Thyroid gland (tissue), 4 donors: ENCODE measurements around the gene GPRC5D. TPM values are rescaled to one million over a fixed set of nuclear protein-coding genes. Genes with fewer than 3 reads are reported as not detected.

Experiments
- DNase-seq, 2 donors: peaks; one replicate each; pipeline ENCODE4 v3.0.0-alpha.2; 2019
- H3K27ac ChIP-seq, 3 donors: fragments of 200-600 bp; sonication (generic); 1 replicate in 2 of 3; 2 replicates in 1 of 3; pipeline ENCODE4 v1.5.1; 2016 to 2019; ENCODE audit warnings: mild to moderate bottlenecking in 1 of 3, moderate library complexity in 1 of 3
- H3K27me3 ChIP-seq: fragments of 200-600 bp; sonication (generic); one replicate; pipeline ENCODE4 v1.5.1; 2019
- H3K36me3 ChIP-seq, 2 donors: fragments of 200-600 bp; sonication (generic); one replicate each; pipeline ENCODE4 v1.5.1; 2016 to 2019
- H3K4me1 ChIP-seq, 2 donors: fragments of 200-600 bp; sonication (generic); one replicate each; pipeline ENCODE4 v1.5.1; 2017 to 2019
- H3K4me3 ChIP-seq, 3 donors: fragments of 200-600 bp; sonication (generic); replicated peaks in 1 of 3; 1 replicate in 2 of 3; 2 replicates in 1 of 3; pipeline ENCODE4 v1.5.1; 2016; ENCODE audit warnings: mild to moderate bottlenecking in 1 of 3
- H3K9me3 ChIP-seq: fragments of 200-600 bp; sonication (generic); one replicate; pipeline ENCODE4 v1.5.1; 2017
- POLR2A ChIP-seq, 2 donors: fragments of 450-650 bp; IDR thresholded peaks; one replicate each; pipeline ENCODE4 v1.6.1; 2017; ENCODE audit warnings: antibody characterized with exemption in 2 of 2, mild to moderate bottlenecking in 2 of 2, moderate library complexity in 1 of 2
- WGBS, 2 donors: methylation state at CpG; one replicate each; pipeline ENCODE4 v1.1.5; 2017; 5-methylcytosine and 5-hydroxymethylcytosine counted together
- intact Hi-C: fragments of 100-400 bp; cut with DNase I; formaldehyde crosslinking; loops from one replicate; pipeline ENCODE4 v1.15.1; 2023
- total RNA-seq, 4 donors: library from RNA; depleted of rRNA; stranded (reverse); fragments of >200 nt; gene quantifications; one replicate each; pipeline ENCODE4 v1.2.3, GENCODE V29; 2016
- TF ChIP-seq, protein P1 (sequence below), 6 experiments: fragments of 200-600 bp in 3 of 6; fragments of 450-650 bp in 3 of 6; sonication (generic) in 3 of 6; IDR thresholded peaks; one replicate each; pipeline ENCODE4 v1.5.1; 2016 to 2019; ENCODE audit warnings: antibody characterized with exemption in 6 of 6, mild to moderate bottlenecking in 2 of 6, inconsistent platforms in 1 of 6, moderate library complexity in 1 of 6

The GPRC5D gene
- total RNA-seq, 4 donors from 2014 or later = not detected

DNA sequence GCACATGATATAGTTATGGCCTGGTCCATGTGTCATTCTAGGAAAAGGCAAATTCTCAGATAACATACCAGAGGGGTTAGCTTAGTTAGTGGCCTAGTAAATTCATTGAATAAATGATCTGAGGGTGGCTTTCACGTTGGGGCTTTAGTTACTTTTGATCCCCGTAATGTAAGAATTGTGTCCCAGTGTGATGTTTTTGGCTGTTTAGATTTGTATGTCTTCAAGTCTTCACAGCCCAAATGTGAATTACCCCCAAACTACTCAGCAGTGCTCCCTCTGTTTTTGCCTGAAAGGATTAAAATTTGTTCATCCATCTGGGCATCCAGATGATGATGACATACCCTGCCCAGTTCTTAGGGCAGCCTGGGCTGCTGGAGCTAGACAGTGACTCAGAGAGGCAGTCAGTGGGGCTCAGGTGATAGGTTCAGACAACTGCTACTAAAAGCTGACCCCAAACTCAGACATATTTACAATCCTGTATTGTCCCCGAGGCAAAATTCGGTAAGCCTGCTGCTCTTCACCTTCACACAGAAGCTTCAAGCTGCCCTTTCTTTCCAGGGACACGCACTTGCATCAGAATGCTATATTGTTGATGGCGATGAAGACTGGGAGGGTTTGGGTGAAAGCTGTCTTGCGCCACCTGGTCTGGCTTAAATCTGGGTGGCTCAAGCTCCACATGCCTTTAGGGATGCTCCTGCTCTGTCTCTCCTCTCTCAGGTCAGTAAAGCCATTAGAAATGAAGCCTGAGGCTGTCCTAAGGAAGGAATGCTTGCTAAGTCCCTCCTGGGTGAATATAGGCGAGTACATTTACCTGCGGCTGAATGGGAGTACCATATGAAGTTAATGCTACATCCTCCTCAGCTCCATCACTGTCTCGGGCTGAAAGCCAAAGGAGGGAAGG, 10.3 kb downstream of the GPRC5D start:
- WGBS, 2 donors = 92 to 95% methylated on average over 8 to 10 of the region's 10 CpGs
- no peaks in the 10 kb centered on the region for H3K27me3 ChIP-seq
- H3K27ac ChIP-seq = no peak overlapping the region
- no peak overlapping the region for H3K4me3 ChIP-seq
- intact Hi-C loops = no loop called here
- no peaks in the 10 kb centered on the region for H3K9me3 ChIP-seq
- TF ChIP-seq, protein P1, sequence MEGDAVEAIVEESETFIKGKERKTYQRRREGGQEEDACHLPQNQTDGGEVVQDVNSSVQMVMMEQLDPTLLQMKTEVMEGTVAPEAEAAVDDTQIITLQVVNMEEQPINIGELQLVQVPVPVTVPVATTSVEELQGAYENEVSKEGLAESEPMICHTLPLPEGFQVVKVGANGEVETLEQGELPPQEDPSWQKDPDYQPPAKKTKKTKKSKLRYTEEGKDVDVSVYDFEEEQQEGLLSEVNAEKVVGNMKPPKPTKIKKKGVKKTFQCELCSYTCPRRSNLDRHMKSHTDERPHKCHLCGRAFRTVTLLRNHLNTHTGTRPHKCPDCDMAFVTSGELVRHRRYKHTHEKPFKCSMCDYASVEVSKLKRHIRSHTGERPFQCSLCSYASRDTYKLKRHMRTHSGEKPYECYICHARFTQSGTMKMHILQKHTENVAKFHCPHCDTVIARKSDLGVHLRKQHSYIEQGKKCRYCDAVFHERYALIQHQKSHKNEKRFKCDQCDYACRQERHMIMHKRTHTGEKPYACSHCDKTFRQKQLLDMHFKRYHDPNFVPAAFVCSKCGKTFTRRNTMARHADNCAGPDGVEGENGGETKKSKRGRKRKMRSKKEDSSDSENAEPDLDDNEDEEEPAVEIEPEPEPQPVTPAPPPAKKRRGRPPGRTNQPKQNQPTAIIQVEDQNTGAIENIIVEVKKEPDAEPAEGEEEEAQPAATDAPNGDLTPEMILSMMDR (IDR thresholded peaks at IDR 0.05) = no peak
- no peak for TF ChIP-seq POLR2A (IDR thresholded peaks at IDR 0.05)
- no peak for DNase-seq
- no peaks in the 10 kb centered on the region for H3K36me3 ChIP-seq
- peaks cover 0 to 3% of the 10 kb centered on the region in 2 donors for H3K4me1 ChIP-seq

DNA sequence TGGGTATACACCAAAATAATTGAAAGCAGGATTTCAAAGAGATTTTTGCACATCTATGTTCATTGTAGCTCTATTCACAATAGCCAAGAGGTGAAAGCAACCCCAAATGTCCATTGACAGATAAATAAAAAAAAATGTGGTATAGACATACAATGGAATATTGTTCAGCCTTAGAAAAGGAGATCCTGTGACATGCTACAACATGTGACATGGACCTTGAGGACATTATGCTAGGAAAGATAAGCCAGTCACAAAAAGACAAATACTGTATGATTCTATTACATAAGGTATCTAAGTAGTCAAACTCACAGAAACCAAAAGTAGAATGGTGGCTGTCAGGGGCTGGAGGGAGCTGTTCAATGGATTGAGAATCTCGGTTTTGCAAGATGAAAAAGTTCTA, 12.1 kb downstream of the GPRC5D start:
- Histone ChIP-seq H3K4me1 (peaks cover 0 to 3% of the 10 kb centered on the region in 2 donors), H3K36me3 (no peaks in the 10 kb centered on the region), H3K9me3 (no peaks in the 10 kb centered on the region), H3K27ac (no peak overlapping the region), H3K27me3 (no peaks in the 10 kb centered on the region), H3K4me3 (no peak overlapping the region)
- intact Hi-C loops = no loop called here
- DNase-seq = no peak
- TF ChIP-seq POLR2A (IDR thresholded peaks at IDR 0.05) = no peak
- TF ChIP-seq, protein P1 (IDR thresholded peaks at IDR 0.05) = no peak
- 69 to 87% methylated on average over 1 of the region's 1 CpG for WGBS, 2 donors

DNA sequence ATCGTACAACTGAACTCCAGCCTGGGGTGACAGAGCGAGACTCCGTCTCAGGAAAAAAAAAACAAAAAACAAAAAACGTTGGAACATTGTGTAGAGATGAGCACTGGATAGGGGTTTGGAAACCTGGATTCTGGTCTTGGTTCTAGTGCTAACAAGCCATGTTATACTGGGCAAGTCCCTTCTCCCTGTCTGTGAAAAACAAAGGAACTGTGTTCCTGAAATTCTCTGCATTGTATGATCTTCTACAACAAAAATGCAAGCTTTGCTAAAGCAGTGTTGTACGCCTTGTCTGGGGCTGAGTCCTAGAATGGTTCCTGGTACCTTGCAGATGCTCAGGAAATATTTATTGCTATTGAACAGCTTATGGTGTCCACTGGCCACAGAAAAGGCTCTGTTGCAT, 13.4 kb downstream of the GPRC5D start:
- no peak for DNase-seq
- Histone ChIP-seq H3K9me3 (no peaks in the 10 kb centered on the region), H3K4me3 (no peak overlapping the region), H3K27ac (no peak overlapping the region), H3K36me3 (no peaks in the 10 kb centered on the region), H3K4me1 (no peaks in the 10 kb centered on the region), H3K27me3 (no peaks in the 10 kb centered on the region)
- intact Hi-C loops = no loop called here
- TF ChIP-seq, protein P1 (IDR thresholded peaks at IDR 0.05) = no peak
- TF ChIP-seq POLR2A (IDR thresholded peaks at IDR 0.05) = no peak
- WGBS, 2 donors = 86 to 88% methylated on average over 5 of the region's 5 CpGs

DNA sequence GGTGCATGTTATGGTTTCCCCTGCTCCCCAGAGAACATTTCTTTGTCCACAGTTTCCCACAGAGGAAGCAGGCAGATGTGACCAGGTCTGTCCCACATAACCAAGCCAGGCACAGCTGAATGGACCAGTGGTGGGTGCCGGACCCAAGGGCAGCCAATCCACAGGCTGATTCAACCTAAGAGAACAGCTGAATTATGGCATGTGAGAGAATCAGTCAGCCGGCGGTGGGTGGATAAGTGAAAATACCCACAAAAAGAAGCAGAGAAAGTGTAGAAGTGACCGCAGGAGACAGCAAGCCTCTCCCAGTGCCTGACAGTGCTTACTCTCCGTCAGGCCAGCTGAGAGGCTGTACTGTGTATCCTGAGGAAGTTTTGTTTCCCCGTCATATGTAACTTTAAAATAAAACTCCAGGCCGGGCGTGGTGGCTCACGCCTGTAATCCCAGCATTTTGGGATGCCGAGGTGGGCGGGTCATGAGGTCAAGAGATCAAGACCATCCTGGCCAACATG, 14.9 kb downstream of the GPRC5D start:
- Histone ChIP-seq H3K4me1 (no peaks in the 10 kb centered on the region), H3K27ac (no peak overlapping the region), H3K27me3 (no peaks in the 10 kb centered on the region), H3K36me3 (no peaks in the 10 kb centered on the region), H3K9me3 (no peaks in the 10 kb centered on the region), H3K4me3 (no peak overlapping the region)
- WGBS, 2 donors = 93 to 96% methylated on average over 11 of the region's 11 CpGs
- intact Hi-C loops = no loop called here
- TF ChIP-seq, protein P1 (IDR thresholded peaks at IDR 0.05) = no peak
- TF ChIP-seq POLR2A (IDR thresholded peaks at IDR 0.05) = no peak
- no peak for DNase-seq

DNA sequence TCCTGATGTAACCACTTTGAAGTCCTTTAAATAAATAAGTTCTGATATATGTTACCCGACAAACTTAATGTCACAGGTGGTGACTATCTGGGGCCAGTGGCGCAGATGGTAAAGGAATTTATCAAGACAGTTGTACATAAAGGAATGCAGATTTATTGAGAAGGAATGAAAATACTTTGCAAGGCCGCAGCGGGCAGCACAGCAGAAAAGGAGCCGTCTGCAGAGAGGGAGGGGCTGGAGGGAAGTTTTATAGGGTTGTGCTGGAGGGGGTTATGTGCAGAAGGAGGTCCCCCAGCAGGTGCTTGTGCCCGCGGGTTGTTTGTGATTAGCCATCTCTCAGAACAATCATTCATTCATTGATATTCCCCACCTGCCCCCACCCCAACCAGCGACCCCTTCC, 17.4 kb downstream of the GPRC5D start:
- no peak for DNase-seq
- H3K9me3 ChIP-seq = no peaks in the 10 kb centered on the region
- TF ChIP-seq, protein P1 (IDR thresholded peaks at IDR 0.05) = no peak
- TF ChIP-seq POLR2A (IDR thresholded peaks at IDR 0.05) = no peak
- H3K27ac ChIP-seq = no peak overlapping the region
- intact Hi-C loops = no loop called here
- H3K4me1 ChIP-seq = no peaks in the 10 kb centered on the region
- H3K36me3 ChIP-seq = no peaks in the 10 kb centered on the region
- 73 to 80% methylated on average over 8 of the region's 8 CpGs for WGBS, 2 donors
- no peaks in the 10 kb centered on the region for H3K27me3 ChIP-seq
- H3K4me3 ChIP-seq = no peak overlapping the region
